Hepatocyte (in vitro differentiated cells): Measurements from ENCODE around the gene BBLN. TPM values are rescaled to one million over a fixed set of nuclear protein-coding genes. Genes with fewer than 3 reads are reported as not detected.

ENCODE experiments used
- DNase-seq: peaks from one replicate; pipeline ENCODE4 v3.0.0-alpha.2; 2016; ENCODE audit warnings: low spot score
- H2AFZ ChIP-seq: fragments of 200-600 bp; sonication (generic); 2 replicates; pipeline ENCODE4 v1.6.0; 2016; ENCODE audit warnings: antibody characterized with exemption, mild to moderate bottlenecking
- H3K27ac ChIP-seq: fragments of 200-600 bp; sonication (generic); 2 replicates; pipeline ENCODE4 v1.5.1; 2016; ENCODE audit warnings: mild to moderate bottlenecking
- H3K27me3 ChIP-seq: fragments of 200-600 bp; sonication (generic); 2 replicates; pipeline ENCODE4 v1.6.1; 2016
- H3K36me3 ChIP-seq: fragments of 200-600 bp; sonication (generic); replicated peaks from 2 replicates; pipeline ENCODE4 v1.5.1; 2016; ENCODE audit warnings: low read depth; ENCODE audit not compliant: insufficient read depth
- H3K4me1 ChIP-seq: fragments of 200-600 bp; sonication (generic); 2 replicates; pipeline ENCODE4 v1.5.1; 2016; ENCODE audit warnings: mild to moderate bottlenecking, moderate library complexity; ENCODE audit not compliant: insufficient read depth
- H3K4me2 ChIP-seq: fragments of 200-600 bp; sonication (generic); 2 replicates; pipeline ENCODE4 v1.6.0; 2016
- H3K4me3 ChIP-seq: fragments of 200-600 bp; sonication (generic); 2 replicates; pipeline ENCODE4 v1.5.1; 2016; ENCODE audit warnings: mild to moderate bottlenecking
- H3K79me2 ChIP-seq: fragments of 200-600 bp; sonication (generic); 2 replicates; pipeline ENCODE4 v1.6.0; 2017; ENCODE audit warnings: mild to moderate bottlenecking
- H3K9me2 ChIP-seq: fragments of 200-600 bp; sonication (generic); replicated peaks from 2 replicates; pipeline ENCODE4 v1.6.0; 2017; ENCODE audit warnings: mild to moderate bottlenecking; ENCODE audit not compliant: insufficient read depth
- H3K9me3 ChIP-seq: fragments of 200-600 bp; sonication (generic); 2 replicates; pipeline ENCODE4 v1.5.1; 2016; ENCODE audit warnings: low read depth, mild to moderate bottlenecking
- H4K20me1 ChIP-seq: fragments of 200-600 bp; sonication (generic); 2 replicates; pipeline ENCODE4 v1.6.0; 2016; ENCODE audit warnings: mild to moderate bottlenecking; ENCODE audit not compliant: insufficient read depth, poor library complexity, severe bottlenecking
- EZH2 ChIP-seq: fragments of 200-600 bp; sonication (generic); IDR thresholded peaks from 2 replicates; pipeline ENCODE4 v1.6.1; 2016; ENCODE audit warnings: antibody characterized with exemption, mild to moderate bottlenecking, borderline replicate concordance
- EZH2phosphoT487 ChIP-seq: fragments of 200-600 bp; sonication (generic); IDR thresholded peaks from one replicate; pipeline ENCODE4 v1.6.1; 2018; ENCODE audit warnings: antibody characterized with exemption, mild to moderate bottlenecking, low read depth, moderate library complexity; ENCODE audit not compliant: unreplicated experiment, severe bottlenecking
- WGBS: methylation state at CpG from one replicate; pipeline ENCODE4 v1.1.6; 2016; ENCODE audit warnings: low lambda C conversion rate; ENCODE audit errors: missing lambda C conversion rate; 5-methylcytosine and 5-hydroxymethylcytosine counted together
- polyA plus RNA-seq: library from polyadenylated mRNA; unstranded; fragments of >200 nt; fragmentation: Nextera tagmentation; extraction: Ambion mirVana; gene quantifications from 2 replicates; pipeline ENCODE4 v1.2.1, GENCODE V29; 2016
- total RNA-seq: library from RNA; depleted of rRNA; stranded (reverse); fragments of >200 nt; gene quantifications from 2 replicates; pipeline ENCODE4 v1.2.3, GENCODE V29; 2014
- TF ChIP-seq, protein P1 (sequence below): fragments of 200-600 bp; sonication (generic); IDR thresholded peaks from 2 replicates; pipeline ENCODE4 v1.5.1; 2016; ENCODE audit warnings: antibody characterized with exemption, mild to moderate bottlenecking; ENCODE audit not compliant: poor library complexity

BBLN gene
- total and polyA plus RNA-seq, 2 experiments from 2014 or later, result 92.6 to 102 TPM

- DNase-seq, result no peak
- Histone ChIP-seq H2AFZ (no peak overlapping the region), H3K4me3 (no peak overlapping the region), H3K79me2 (peaks cover 5% of the 10 kb centered on the region), H3K9me3 (no peaks in the 10 kb centered on the region), H3K27me3 (no peaks in the 10 kb centered on the region), H3K36me3 (no peaks in the 10 kb centered on the region), H3K27ac (no peak overlapping the region), H3K4me1 (peaks cover 7% of the 10 kb centered on the region), H4K20me1 (no peaks in the 10 kb centered on the region), H3K4me2 (no peak overlapping the region), H3K9me2 (no peaks in the 10 kb centered on the region)
- 93% methylated on average over 20 of the region's 20 CpGs for WGBS
- TF ChIP-seq, protein P1, sequence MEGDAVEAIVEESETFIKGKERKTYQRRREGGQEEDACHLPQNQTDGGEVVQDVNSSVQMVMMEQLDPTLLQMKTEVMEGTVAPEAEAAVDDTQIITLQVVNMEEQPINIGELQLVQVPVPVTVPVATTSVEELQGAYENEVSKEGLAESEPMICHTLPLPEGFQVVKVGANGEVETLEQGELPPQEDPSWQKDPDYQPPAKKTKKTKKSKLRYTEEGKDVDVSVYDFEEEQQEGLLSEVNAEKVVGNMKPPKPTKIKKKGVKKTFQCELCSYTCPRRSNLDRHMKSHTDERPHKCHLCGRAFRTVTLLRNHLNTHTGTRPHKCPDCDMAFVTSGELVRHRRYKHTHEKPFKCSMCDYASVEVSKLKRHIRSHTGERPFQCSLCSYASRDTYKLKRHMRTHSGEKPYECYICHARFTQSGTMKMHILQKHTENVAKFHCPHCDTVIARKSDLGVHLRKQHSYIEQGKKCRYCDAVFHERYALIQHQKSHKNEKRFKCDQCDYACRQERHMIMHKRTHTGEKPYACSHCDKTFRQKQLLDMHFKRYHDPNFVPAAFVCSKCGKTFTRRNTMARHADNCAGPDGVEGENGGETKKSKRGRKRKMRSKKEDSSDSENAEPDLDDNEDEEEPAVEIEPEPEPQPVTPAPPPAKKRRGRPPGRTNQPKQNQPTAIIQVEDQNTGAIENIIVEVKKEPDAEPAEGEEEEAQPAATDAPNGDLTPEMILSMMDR, result no peak
- TF ChIP-seq EZH2phosphoT487 (no peak), EZH2 (no peak)
Measured at GRCh38 chr9:128120061-128120740, 39.9 kb upstream of the BBLN start.

DNA sequence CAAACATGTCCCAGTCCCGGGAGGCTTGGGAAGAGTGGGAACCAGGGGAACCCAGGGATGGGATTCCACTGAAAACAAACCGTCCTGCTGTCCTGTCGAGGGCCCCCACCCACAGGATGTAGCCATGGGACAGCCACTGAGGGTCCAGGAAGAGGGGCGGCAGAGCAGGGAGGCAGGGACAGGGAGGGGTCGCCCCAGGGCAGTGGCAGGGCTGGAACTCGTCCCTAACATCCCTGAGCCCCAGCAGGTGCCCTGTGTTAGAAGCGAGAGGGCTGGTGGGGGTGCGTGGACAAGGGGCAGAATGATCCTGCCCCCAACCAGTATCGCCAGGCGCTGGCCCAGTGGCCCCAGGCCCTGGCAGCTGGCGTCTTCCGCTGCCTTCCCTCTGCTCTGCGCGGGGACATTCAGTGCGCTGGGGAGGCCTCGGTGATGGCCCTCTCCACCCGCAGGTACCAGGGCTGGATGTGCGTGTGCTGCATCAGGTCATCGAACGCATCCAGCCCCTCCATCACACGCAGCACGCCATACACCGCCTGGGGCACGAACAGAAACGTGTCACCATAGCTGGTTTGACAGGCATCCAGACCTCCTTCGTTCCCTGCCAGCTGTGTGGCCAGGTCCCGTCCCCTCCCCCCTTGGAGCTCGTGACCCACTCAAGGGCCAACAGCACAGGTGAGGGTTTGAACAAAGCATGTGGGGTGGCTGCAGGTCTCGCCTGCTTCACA lies 39.2 kb upstream of the BBLN start:
- 88% methylated on average over 25 of the region's 29 CpGs for WGBS
- H3K27me3 ChIP-seq, result no peaks in the 10 kb centered on the region
- H3K27ac ChIP-seq, result no peak overlapping the region
- H3K9me2 ChIP-seq, result no peaks in the 10 kb centered on the region
- peaks cover 7% of the 10 kb centered on the region for H3K4me1 ChIP-seq
- no peaks in the 10 kb centered on the region for H3K9me3 ChIP-seq
- H2AFZ ChIP-seq, result no peak overlapping the region
- no peaks in the 10 kb centered on the region for H4K20me1 ChIP-seq
- H3K4me2 ChIP-seq, result no peak overlapping the region
- DNase-seq, result no peak
- TF ChIP-seq, protein P1, result no peak
- TF ChIP-seq EZH2phosphoT487, result no peak
- TF ChIP-seq EZH2, result no peak
- no peak overlapping the region for H3K4me3 ChIP-seq
- H3K79me2 ChIP-seq, result peaks cover 12% of the 10 kb centered on the region
- no peaks in the 10 kb centered on the region for H3K36me3 ChIP-seq

DNA sequence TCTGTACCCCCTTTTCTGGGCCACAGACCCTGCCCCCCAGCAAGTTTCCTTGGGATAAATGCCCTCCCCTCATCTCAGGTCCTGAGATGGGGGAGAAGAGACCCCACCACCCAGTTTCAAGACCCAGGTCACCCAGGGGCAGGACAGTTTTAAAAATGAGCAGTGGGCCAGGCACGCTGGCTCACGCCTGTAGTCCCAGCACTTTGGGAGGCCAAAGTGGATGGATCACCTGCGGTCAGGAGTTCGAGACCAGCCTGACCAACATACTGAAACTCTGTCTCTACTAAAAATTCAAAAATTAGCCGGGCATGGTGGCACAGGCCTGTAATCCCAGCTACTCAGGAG lies 38.6 kb upstream of the BBLN start:
- no peak overlapping the region for H3K27ac ChIP-seq
- H3K4me2 ChIP-seq, result no peak overlapping the region
- H4K20me1 ChIP-seq, result no peaks in the 10 kb centered on the region
- no peaks in the 10 kb centered on the region for H3K9me3 ChIP-seq
- H3K9me2 ChIP-seq, result no peaks in the 10 kb centered on the region
- no peak overlapping the region for H3K4me3 ChIP-seq
- no peaks in the 10 kb centered on the region for H3K36me3 ChIP-seq
- H2AFZ ChIP-seq, result no peak overlapping the region
- peaks cover 12% of the 10 kb centered on the region for H3K4me1 ChIP-seq
- 93% methylated on average over 5 of the region's 5 CpGs for WGBS
- peaks cover 18% of the 10 kb centered on the region for H3K79me2 ChIP-seq
- H3K27me3 ChIP-seq, result no peaks in the 10 kb centered on the region
- DNase-seq, result no peak
- TF ChIP-seq, protein P1, result no peak
- TF ChIP-seq EZH2phosphoT487 (no peak), EZH2 (no peak)
